Ascending aorta (tissue), 2 donors: Measurements from ENCODE around the gene ZXDA. TPM values are rescaled to one million over a fixed set of nuclear protein-coding genes. Genes with fewer than 3 reads are reported as not detected.

ENCODE experiments used
- DNase-seq, 2 donors: peaks; one replicate each; pipeline ENCODE4 v3.0.0-alpha.2; 2019; ENCODE audit warnings: low spot score in 2 of 2
- H3K27ac ChIP-seq, 2 donors: fragments of 200-600 bp; sonication (generic); one replicate each; pipeline ENCODE4 v1.5.1; 2016 to 2017; ENCODE audit warnings: mild to moderate bottlenecking in 1 of 2
- H3K27me3 ChIP-seq: fragments of 200-600 bp; sonication (generic); one replicate; pipeline ENCODE4 v1.5.1; 2017
- H3K36me3 ChIP-seq, 2 donors: fragments of 200-600 bp; sonication (generic); one replicate each; pipeline ENCODE4 v1.5.1; 2016
- H3K4me1 ChIP-seq, 2 donors: fragments of 200-600 bp; sonication (generic); one replicate each; pipeline ENCODE4 v1.5.1; 2016 to 2017; ENCODE audit warnings: mild to moderate bottlenecking in 1 of 2
- H3K4me3 ChIP-seq, 2 donors: fragments of 200-600 bp; sonication (generic); one replicate each; pipeline ENCODE4 v1.5.1; 2016 to 2017; ENCODE audit warnings: mild to moderate bottlenecking in 1 of 2
- H3K9me3 ChIP-seq, 2 donors: fragments of 200-600 bp; sonication (generic); one replicate each; pipeline ENCODE4 v1.5.1; 2016
- intact Hi-C: fragments of 100-400 bp; cut with DNase I; formaldehyde crosslinking; loops from one replicate; pipeline ENCODE4 v1.15.1; 2023
- total RNA-seq: library from RNA; depleted of rRNA; stranded (reverse); fragments of >200 nt; gene quantifications from one replicate; pipeline ENCODE4 v1.1.0, GENCODE V29; 2016
- TF ChIP-seq, protein P1 (sequence below), 3 experiments: fragments of 200-600 bp in 2 of 3; fragments of 450-650 bp in 1 of 3; sonication (generic) in 2 of 3; IDR thresholded peaks; one replicate each; pipeline ENCODE4 v1.5.1; 2016 to 2019; ENCODE audit warnings: antibody characterized with exemption in 3 of 3, mild to moderate bottlenecking in 1 of 3, moderate library complexity in 1 of 3

ZXDA gene
- total RNA-seq, 1 donor from 2014 or later: 6.4 TPM

DNA sequence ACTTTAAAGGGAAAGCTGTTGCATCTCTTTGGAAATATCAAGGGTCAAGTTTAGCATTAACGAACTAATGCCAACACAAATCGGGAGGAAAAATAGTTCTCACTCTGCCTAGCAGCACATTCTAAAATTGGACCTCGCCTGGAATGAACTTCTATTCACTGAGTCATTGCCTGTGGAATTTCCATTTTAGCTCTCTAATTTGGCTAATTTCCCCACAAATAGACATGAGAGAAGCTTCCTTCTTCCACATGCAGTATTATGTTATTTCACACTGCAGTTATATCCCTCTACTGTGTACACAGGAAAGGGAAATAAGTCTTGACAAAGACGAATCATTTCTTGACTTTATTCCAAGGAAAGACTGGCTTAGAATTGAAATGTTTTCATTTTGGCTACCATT lies 9.3 kb downstream of the ZXDA start:
- Histone ChIP-seq H3K4me3 (peak overlapping the region in 1 of 2 donors; percentile 26), H3K4me1 (no peaks in the 10 kb centered on the region), H3K27ac (peak overlapping the region in 1 of 2 donors; percentile 10), H3K36me3 (no peaks in the 10 kb centered on the region), H3K9me3 (no peaks in the 10 kb centered on the region), H3K27me3 (no peaks in the 10 kb centered on the region)
- intact Hi-C loops: loop anchor here (10.0 kb wide), 1 partner anchor 1666 kb away; the partner anchor contains the start of gene KLF8
- TF ChIP-seq, protein P1, sequence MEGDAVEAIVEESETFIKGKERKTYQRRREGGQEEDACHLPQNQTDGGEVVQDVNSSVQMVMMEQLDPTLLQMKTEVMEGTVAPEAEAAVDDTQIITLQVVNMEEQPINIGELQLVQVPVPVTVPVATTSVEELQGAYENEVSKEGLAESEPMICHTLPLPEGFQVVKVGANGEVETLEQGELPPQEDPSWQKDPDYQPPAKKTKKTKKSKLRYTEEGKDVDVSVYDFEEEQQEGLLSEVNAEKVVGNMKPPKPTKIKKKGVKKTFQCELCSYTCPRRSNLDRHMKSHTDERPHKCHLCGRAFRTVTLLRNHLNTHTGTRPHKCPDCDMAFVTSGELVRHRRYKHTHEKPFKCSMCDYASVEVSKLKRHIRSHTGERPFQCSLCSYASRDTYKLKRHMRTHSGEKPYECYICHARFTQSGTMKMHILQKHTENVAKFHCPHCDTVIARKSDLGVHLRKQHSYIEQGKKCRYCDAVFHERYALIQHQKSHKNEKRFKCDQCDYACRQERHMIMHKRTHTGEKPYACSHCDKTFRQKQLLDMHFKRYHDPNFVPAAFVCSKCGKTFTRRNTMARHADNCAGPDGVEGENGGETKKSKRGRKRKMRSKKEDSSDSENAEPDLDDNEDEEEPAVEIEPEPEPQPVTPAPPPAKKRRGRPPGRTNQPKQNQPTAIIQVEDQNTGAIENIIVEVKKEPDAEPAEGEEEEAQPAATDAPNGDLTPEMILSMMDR (IDR thresholded peaks at IDR 0.05): no peak
- DNase-seq: no peak

DNA sequence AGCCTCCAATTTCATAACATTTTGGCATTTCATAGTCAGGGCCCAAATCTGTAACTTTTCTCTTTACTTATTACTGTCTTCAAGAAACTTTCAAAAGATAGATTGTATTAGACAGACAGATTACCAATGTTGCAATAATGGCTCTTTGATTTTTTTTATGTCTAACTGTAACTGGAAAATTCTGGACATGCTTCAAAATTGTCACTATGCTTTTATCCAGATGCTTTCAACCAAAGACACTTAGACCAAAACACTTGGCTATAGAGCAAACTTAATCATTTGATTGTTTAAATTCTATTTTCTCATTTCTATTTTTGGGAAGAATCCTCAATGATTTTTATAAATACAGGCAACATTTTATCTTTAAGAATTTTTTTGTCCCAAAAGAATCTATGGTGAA lies 10.4 kb downstream of the ZXDA start:
- TF ChIP-seq, protein P1 (IDR thresholded peaks at IDR 0.05): no peak
- Histone ChIP-seq H3K4me3 (no peak overlapping the region), H3K4me1 (no peaks in the 10 kb centered on the region), H3K36me3 (no peaks in the 10 kb centered on the region), H3K27ac (no peak overlapping the region), H3K9me3 (no peaks in the 10 kb centered on the region), H3K27me3 (no peaks in the 10 kb centered on the region)
- intact Hi-C loops: loop anchor here (10.0 kb wide), 1 partner anchor 1665 kb away; the partner anchor contains the start of gene KLF8
- no peak for DNase-seq

DNA sequence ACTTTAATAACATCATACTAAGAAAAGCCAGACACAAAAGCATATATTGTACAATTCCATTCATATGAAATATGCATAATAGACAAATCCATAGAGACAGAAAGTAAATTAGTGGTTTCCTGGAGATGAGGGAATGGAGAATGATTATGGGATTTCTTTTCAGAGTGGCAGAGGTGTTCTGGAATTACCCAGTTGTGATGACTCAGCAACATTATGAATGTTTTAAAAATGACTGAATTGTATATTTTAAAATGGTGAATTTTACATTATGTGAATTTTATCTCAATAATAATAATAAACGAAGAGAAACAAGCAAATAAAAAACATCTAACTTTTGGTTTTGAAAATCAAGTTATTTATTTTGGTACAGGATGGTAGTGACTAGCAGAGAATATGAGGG lies 11.2 kb downstream of the ZXDA start:
- Histone ChIP-seq H3K36me3 (no peaks in the 10 kb centered on the region), H3K27ac (no peak overlapping the region), H3K4me1 (no peaks in the 10 kb centered on the region), H3K4me3 (no peak overlapping the region), H3K9me3 (no peaks in the 10 kb centered on the region), H3K27me3 (no peaks in the 10 kb centered on the region)
- intact Hi-C loops: no loop called here
- DNase-seq: no peak
- TF ChIP-seq, protein P1 (IDR thresholded peaks at IDR 0.05): no peak

DNA sequence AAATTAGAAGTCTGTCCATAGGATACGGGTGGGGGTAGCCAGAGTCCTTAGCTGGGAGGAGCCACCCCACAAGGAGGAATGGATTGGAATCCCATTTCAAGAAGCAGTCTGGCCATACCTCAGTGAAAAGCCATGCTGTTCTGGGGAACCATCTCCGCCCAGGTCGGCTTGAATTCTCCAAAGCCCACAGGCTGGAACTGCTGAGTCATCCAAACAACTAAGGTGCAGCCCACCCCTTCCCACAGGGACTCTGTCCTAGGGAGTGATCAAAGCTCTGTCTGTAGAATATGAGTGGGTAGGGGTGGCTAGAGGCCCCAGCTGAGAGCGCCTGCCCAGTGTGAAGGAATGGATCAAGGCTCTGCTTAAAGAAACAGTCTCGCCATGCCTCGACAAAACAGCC lies 38.8 kb downstream of the ZXDA start:
- no peak for DNase-seq
- intact Hi-C loops: no loop called here
- TF ChIP-seq, protein P1 (IDR thresholded peaks at IDR 0.05): no peak
- no peaks in the 10 kb centered on the region for H3K4me1 ChIP-seq
- peaks cover 0 to 15% of the 10 kb centered on the region in 2 donors for H3K9me3 ChIP-seq
- H3K27me3 ChIP-seq: no peaks in the 10 kb centered on the region
- no peak overlapping the region for H3K4me3 ChIP-seq
- no peak overlapping the region for H3K27ac ChIP-seq
- H3K36me3 ChIP-seq: no peaks in the 10 kb centered on the region

Other genes starting within 250 kb of the ZXDA start
- gene NLRP2B, start 230.2 kb downstream of the ZXDA start, total RNA-seq: not detected